ENCODE data around the gene ACTR3C.

The ACTR3C gene

GRCh38 chr7:150369748-150370501, 46.6 kb upstream of the ACTR3C start:
- TF ChIP-seq, protein P1, sequence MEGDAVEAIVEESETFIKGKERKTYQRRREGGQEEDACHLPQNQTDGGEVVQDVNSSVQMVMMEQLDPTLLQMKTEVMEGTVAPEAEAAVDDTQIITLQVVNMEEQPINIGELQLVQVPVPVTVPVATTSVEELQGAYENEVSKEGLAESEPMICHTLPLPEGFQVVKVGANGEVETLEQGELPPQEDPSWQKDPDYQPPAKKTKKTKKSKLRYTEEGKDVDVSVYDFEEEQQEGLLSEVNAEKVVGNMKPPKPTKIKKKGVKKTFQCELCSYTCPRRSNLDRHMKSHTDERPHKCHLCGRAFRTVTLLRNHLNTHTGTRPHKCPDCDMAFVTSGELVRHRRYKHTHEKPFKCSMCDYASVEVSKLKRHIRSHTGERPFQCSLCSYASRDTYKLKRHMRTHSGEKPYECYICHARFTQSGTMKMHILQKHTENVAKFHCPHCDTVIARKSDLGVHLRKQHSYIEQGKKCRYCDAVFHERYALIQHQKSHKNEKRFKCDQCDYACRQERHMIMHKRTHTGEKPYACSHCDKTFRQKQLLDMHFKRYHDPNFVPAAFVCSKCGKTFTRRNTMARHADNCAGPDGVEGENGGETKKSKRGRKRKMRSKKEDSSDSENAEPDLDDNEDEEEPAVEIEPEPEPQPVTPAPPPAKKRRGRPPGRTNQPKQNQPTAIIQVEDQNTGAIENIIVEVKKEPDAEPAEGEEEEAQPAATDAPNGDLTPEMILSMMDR (IDR thresholded peaks at IDR 0.05; ENCODE audit: low read depth, low read length, missing control alignments), result no peak
- in situ Hi-C loops (cut with HindIII; ENCODE audit: low sequenced_read_pairs), result no loop called here
- no peak for DNase-seq (ENCODE audit: low read depth)
- peak overlapping the region; percentile 72 for H3K4me3 ChIP-seq (ENCODE audit: low read depth, low read length)

GRCh38 chr7:150368884-150369747, 45.8 kb upstream of the ACTR3C start:
- in situ Hi-C loops (cut with HindIII; ENCODE audit: low sequenced_read_pairs), result no loop called here
- TF ChIP-seq, protein P1 (IDR thresholded peaks at IDR 0.05; ENCODE audit: low read depth, low read length, missing control alignments), result no peak
- peak overlapping the region; percentile 72 for H3K4me3 ChIP-seq (ENCODE audit: low read depth, low read length)
- DNase-seq (ENCODE audit: low read depth), result no peak

GRCh38 chr7:150368096-150368883, 44.9 kb upstream of the ACTR3C start, which contains the start of gene REPIN1:
REPIN1 (plus strand) TSS chr7:150368822; CDS start chr7:150369712, 890 bp downstream.
- peak within 1 kb of the TSS; percentile 72 for H3K4me3 ChIP-seq (ENCODE audit: low read depth, low read length)
- no peak for DNase-seq (ENCODE audit: low read depth)
- TF ChIP-seq, protein P1 (IDR thresholded peaks at IDR 0.05; ENCODE audit: low read depth, low read length, missing control alignments), result no peak
- in situ Hi-C loops (cut with HindIII; ENCODE audit: low sequenced_read_pairs), result no loop called here

DNA sequence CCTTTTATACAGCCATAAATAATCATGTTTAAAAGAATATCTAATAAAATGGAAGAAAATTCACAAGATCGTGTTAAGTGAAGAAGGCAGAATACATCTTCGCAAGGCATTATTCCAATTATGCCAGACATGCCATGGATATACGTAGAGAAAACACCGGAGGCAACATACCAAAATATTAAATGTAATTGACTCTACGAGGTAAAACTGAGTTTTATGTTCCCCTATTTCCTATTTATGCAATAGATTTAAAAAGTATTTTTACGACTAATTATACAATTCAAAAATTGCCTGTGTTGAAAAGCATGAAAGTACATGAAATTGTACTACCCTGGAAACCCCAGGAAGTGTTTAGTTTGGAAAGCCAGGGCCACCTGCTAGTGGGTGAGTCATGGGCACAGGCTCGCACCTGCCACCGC, 44.3 kb upstream of the ACTR3C start:
- H3K4me3 ChIP-seq (ENCODE audit: low read depth, low read length), result peak overlapping the region; percentile 72
- TF ChIP-seq, protein P1 (IDR thresholded peaks at IDR 0.05; ENCODE audit: low read depth, low read length, missing control alignments), result no peak
- in situ Hi-C loops (cut with HindIII; ENCODE audit: low sequenced_read_pairs), result no loop called here
- peak; percentile 48 for DNase-seq (ENCODE audit: low read depth)

- TF ChIP-seq, protein P1 (IDR thresholded peaks at IDR 0.05; ENCODE audit: low read depth, low read length, missing control alignments), result no peak
- no peak for DNase-seq (ENCODE audit: low read depth)
- no peak overlapping the region for H3K4me3 ChIP-seq (ENCODE audit: low read depth, low read length)
- in situ Hi-C loops (cut with HindIII; ENCODE audit: low sequenced_read_pairs), result no loop called here
These were observed 42.5 kb upstream of the ACTR3C start for GRCh38 chr7:150365673-150366398.

All from astrocyte of the cerebellum (primary cell).